IPS-NIHi11 (cell line): ENCODE measurements around the gene PCSK6.
"Not testable (repeated sequence)": the region's sequence is repeated elsewhere in the genome, so short reads cannot be mapped to it uniquely, and the experiment has no call there.

Experiments used
- DNase-seq: peaks from one replicate; pipeline ENCODE4 v3.0.0; 2012; ENCODE audit warnings: mixed read lengths, low spot score

PCSK6 gene

GRCh38 chr15:101375006-101375405 lies 114.5 kb downstream of the PCSK6 start:
- not testable (repeated sequence) for DNase-seq

GRCh38 chr15:101374326-101374725 lies 115.2 kb downstream of the PCSK6 start:
- DNase-seq: no peak

- no peak for DNase-seq
These were observed 115.9 kb downstream of the PCSK6 start for GRCh38 chr15:101373577-101373976.

GRCh38 chr15:101372960-101373525 lies 116.5 kb downstream of the PCSK6 start:
- no peak for DNase-seq

GRCh38 chr15:101372149-101372577 lies 117.3 kb downstream of the PCSK6 start:
- DNase-seq: no peak

- no peak for DNase-seq
These were observed 118.0 kb downstream of the PCSK6 start for GRCh38 chr15:101371519-101371918.

- DNase-seq: no peak
These were observed 118.4 kb downstream of the PCSK6 start for GRCh38 chr15:101371081-101371480.

GRCh38 chr15:101370330-101371024 lies 119.0 kb downstream of the PCSK6 start:
- no peak for DNase-seq

- DNase-seq: no peak
These were observed 119.8 kb downstream of the PCSK6 start for GRCh38 chr15:101369676-101370075.

GRCh38 chr15:101368861-101369642 lies 120.5 kb downstream of the PCSK6 start:
- DNase-seq: no peak

GRCh38 chr15:101368086-101368780 lies 121.3 kb downstream of the PCSK6 start:
- no peak for DNase-seq

- no peak for DNase-seq
These were observed 122.7 kb downstream of the PCSK6 start for GRCh38 chr15:101366853-101367252.

- no peak for DNase-seq
These were observed 126.4 kb downstream of the PCSK6 start for GRCh38 chr15:101362986-101363566.

- DNase-seq: no peak
These were observed 127.1 kb downstream of the PCSK6 start for GRCh38 chr15:101362359-101362758.

GRCh38 chr15:101361418-101361817 lies 128.1 kb downstream of the PCSK6 start:
- no peak for DNase-seq

GRCh38 chr15:101359365-101359947 lies 130.1 kb downstream of the PCSK6 start:
- no peak for DNase-seq

- DNase-seq: no peak
These were observed 130.6 kb downstream of the PCSK6 start for GRCh38 chr15:101358895-101359294.

GRCh38 chr15:101357885-101358284 lies 131.6 kb downstream of the PCSK6 start:
- DNase-seq: no peak

GRCh38 chr15:101357333-101357732 lies 132.2 kb downstream of the PCSK6 start:
- DNase-seq: no peak

GRCh38 chr15:101356512-101357172 lies 132.9 kb downstream of the PCSK6 start:
- not testable (repeated sequence) for DNase-seq
